ENCODE measurements around the gene CENPB. TPM values are rescaled to one million over a fixed set of nuclear protein-coding genes. Genes with fewer than 3 reads are reported as not detected.
A peak's percentile ranks its signal among the peaks of the same experiment; 100 is the strongest.
"Not testable (repeated sequence)": the region's sequence is repeated elsewhere in the genome, so short reads cannot be mapped to it uniquely, and the experiment has no call there.

CENPB gene
- total RNA-seq, 1 donor from 2014 or later: 83.6 TPM

- Mint-ChIP-seq H3K9me3 (no peaks in the 10 kb centered on the region), H3K27me3 (ENCODE audit: low read depth) (peaks cover 4% of the 10 kb centered on the region), H3K4me3 (peak overlapping the region; percentile 93), H3K36me3 (ENCODE audit: low read depth) (no peaks in the 10 kb centered on the region), H3K27ac (ENCODE audit: unreplicated experiment) (peak overlapping the region; percentile 50), H3K4me1 (peaks cover 39% of the 10 kb centered on the region)
- no peak for TF ChIP-seq CTCF (conservative IDR thresholded peaks at IDR 0.05)
- DNase-seq (ENCODE audit: low read depth, low spot score): no peak
Observed at GRCh38 chr20:3794701-3795420, 8.3 kb upstream of the CENPB start.

GRCh38 chr20:3794168-3794567 is 7.6 kb upstream of the CENPB start:
- H3K9me3 Mint-ChIP-seq; DNase-seq (ENCODE audit: low read depth, low spot score); H3K36me3 Mint-ChIP-seq (ENCODE audit: low read depth); H3K27me3 Mint-ChIP-seq (ENCODE audit: low read depth); H3K27ac Mint-ChIP-seq (ENCODE audit: unreplicated experiment): not testable (repeated sequence)
- H3K4me3 Mint-ChIP-seq: peak overlapping the region; percentile 49
- H3K4me1 Mint-ChIP-seq: peaks cover 32% of the 10 kb centered on the region

- DNase-seq (ENCODE audit: low read depth, low spot score): not testable (repeated sequence)
Observed at GRCh38 chr20:3789201-3789600, 2.7 kb upstream of the CENPB start.

GRCh38 chr20:3788685-3789155 is 2.2 kb upstream of the CENPB start:
- peaks cover 22% of the 10 kb centered on the region for H3K4me1 Mint-ChIP-seq
- H3K9me3 Mint-ChIP-seq: no peaks in the 10 kb centered on the region
- H3K4me3 Mint-ChIP-seq: peak overlapping the region; percentile 84

More at GRCh38 chr20:3789201-3789600, 2.7 kb upstream of the CENPB start:
- H3K4me1 Mint-ChIP-seq: peaks cover 22% of the 10 kb centered on the region
- H3K4me3 Mint-ChIP-seq: peak overlapping the region; percentile 84
- not testable (repeated sequence) for H3K27ac Mint-ChIP-seq (ENCODE audit: unreplicated experiment); H3K36me3 Mint-ChIP-seq (ENCODE audit: low read depth); H3K27me3 Mint-ChIP-seq (ENCODE audit: low read depth); H3K9me3 Mint-ChIP-seq

GRCh38 chr20:3787324-3788014 is 929 bp upstream of the CENPB start:
- H3K36me3 Mint-ChIP-seq (ENCODE audit: low read depth): peaks cover 2% of the 10 kb centered on the region
- no peaks in the 10 kb centered on the region for H3K9me3 Mint-ChIP-seq
- no peak for TF ChIP-seq CTCF (conservative IDR thresholded peaks at IDR 0.05)
- no peak overlapping the region for H3K27ac Mint-ChIP-seq (ENCODE audit: unreplicated experiment)
- peaks cover 6% of the 10 kb centered on the region for H3K27me3 Mint-ChIP-seq (ENCODE audit: low read depth)
- H3K4me1 Mint-ChIP-seq: peaks cover 32% of the 10 kb centered on the region
- no peak for DNase-seq (ENCODE audit: low read depth, low spot score)
- peak overlapping the region; percentile 78 for H3K4me3 Mint-ChIP-seq

More at GRCh38 chr20:3788685-3789155, 2.2 kb upstream of the CENPB start:
- H3K27me3 Mint-ChIP-seq (ENCODE audit: low read depth): peaks cover 6% of the 10 kb centered on the region
- no peaks in the 10 kb centered on the region for H3K36me3 Mint-ChIP-seq (ENCODE audit: low read depth)
- no peak for TF ChIP-seq CTCF (conservative IDR thresholded peaks at IDR 0.05)
- no peak for DNase-seq (ENCODE audit: low read depth, low spot score)
- H3K27ac Mint-ChIP-seq (ENCODE audit: unreplicated experiment): no peak overlapping the region

- Mint-ChIP-seq H3K27ac (ENCODE audit: unreplicated experiment) (peak overlapping the region; percentile 96), H3K4me1 (peaks cover 40% of the 10 kb centered on the region), H3K4me3 (peak overlapping the region; percentile 91), H3K9me3 (no peaks in the 10 kb centered on the region), H3K36me3 (ENCODE audit: low read depth) (peaks cover 2% of the 10 kb centered on the region), H3K27me3 (ENCODE audit: low read depth) (peaks cover 12% of the 10 kb centered on the region)
- no peak for DNase-seq (ENCODE audit: low read depth, low spot score)
- no peak for TF ChIP-seq CTCF (conservative IDR thresholded peaks at IDR 0.05)
Observed at GRCh38 chr20:3786126-3786484, 435 bp downstream of the CENPB start.
